Renal cortex interstitium (tissue), 11 donors: Measurements from ENCODE around the gene RASAL1. TPM values are rescaled to one million over a fixed set of nuclear protein-coding genes. Genes with fewer than 3 reads are reported as not detected.
"Not testable (repeated sequence)": the region's sequence is repeated elsewhere in the genome, so short reads cannot be mapped to it uniquely, and the experiment has no call there.

Experiments used
- DNase-seq, 11 donors: peaks; one replicate each; pipeline ENCODE4 v3.0.0-alpha.2; 2013; ENCODE audit warnings: low read depth in 9 of 11, low spot score in 4 of 11; ENCODE audit errors: extremely low read depth in 1 of 11
- polyA plus RNA-seq, 3 donors: library from polyadenylated mRNA; unstranded; fragments of 120-200 nt; gene quantifications; one replicate each; pipeline ENCODE4 v1.2.1, GENCODE V29; 2013; ENCODE audit not compliant: insufficient read length in 3 of 3

The RASAL1 gene
- polyA plus RNA-seq, 3 donors, result 6.3 to 27.3 (median 8.2) TPM

DNA sequence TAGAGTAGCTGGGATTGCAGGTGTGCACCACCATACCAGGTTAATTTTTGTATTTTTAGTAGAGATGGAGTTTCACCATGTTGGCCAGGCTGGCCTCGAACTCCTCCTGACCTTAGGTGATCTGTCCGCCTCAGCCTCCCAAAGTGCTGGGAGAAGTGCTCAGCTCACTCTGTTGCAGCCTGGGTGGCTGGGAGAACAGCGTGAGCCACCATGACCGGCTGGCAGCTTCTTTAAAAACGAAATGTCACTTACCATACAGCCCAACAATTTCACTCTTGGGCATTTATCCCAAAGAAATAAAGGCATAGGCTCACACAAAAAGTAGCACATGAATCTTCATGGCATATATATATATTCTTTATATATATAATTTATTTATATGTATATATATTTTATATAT lies 9.2 kb upstream of the RASAL1 start:
- no peak for DNase-seq

DNA sequence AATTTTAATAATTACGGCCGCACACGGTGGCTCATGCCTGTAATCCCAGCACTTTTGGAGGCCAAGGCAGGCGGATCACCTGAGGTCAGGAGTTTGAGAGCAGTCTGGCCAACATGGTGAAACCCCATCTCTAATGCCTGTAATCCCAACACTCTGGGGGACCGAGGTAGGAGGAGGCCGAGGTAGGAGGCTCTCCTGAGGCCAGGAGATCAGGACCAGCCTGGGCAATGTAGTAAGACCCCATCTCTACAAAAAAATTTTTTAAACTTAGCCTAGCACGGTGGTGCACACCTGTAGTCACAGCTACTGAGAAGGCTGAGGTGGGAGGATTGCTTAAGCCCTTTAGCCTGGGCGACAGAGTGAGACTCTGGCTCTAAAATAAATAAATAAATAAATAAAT lies 8.4 kb upstream of the RASAL1 start:
- DNase-seq, result no peak

DNA sequence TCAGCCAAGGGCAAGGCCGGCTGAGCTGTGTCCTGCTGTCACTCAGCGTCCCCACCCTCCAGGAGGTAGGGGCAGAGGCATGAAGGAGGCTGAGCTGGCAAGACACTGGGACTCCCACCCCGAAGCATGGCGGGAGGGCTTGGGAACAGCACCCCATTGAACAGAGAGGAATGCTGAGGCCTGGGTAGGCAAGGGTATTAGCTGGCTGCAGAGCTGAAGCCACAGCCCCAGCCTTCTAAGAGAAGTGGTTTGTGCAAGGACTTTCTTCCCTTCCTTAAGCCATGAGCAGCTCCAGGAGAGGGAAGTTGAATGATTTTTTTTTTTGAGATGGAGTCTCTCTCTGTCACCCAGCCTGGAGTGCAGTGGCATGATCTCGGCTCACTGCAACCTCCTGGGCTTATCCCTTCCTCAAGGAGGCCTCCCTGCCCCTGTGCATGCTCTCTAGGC lies 7.3 kb upstream of the RASAL1 start:
- no peak for DNase-seq

DNA sequence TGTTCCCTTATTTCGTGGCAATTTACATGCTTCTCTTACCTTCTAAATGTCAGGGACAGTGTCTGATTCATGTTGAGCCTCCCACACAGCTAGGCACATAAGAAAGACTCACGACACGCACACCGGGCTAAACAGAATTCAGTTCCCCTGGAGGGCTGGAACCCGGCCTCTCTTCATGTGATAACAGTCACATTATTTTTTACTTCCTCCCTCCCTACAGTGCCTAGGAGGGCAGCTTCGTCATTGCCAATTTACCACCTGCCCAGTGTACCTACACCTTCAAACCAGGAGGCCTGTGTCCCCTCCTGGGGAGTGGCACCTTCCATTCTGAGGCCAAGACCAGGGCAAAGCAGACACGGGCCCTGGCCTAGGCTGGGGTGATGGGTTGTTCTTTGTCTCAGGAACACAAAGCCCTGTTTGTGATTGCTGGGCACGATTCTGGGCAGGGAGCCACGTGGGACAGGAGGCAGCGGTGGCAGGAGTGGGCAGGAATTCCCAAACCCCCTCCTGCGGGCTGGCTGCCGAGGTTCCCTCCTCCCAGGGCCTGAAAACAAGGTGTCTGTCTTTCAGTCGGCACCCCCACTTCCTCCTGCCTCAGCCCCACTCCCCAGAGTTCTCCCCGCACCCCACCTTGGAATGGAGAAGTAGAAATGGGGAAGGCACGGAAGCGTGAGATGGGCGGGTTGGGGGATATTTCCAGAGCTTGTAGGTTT lies 6.8 kb upstream of the RASAL1 start:
- DNase-seq, result no peak

DNA sequence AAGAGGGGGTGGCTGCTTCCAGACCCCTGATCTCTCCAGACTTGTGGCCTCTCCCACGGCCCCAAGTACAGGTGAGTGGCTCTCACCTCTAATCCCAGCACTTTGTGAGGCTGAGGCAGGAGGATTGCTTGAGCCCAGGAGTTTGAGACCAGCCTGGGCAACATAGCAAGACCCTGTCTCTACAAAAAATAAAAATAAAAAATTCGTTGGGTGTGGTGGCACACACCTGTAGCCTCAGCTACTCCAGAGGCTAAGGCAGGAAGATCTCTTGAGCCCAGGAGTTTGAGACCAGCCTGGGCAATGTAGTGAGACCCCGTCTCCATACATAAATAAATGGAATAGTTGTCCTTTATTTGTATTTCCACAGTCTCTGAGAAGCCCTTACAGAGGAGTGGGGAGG lies 6.2 kb upstream of the RASAL1 start:
- DNase-seq, result not testable (repeated sequence)

DNA sequence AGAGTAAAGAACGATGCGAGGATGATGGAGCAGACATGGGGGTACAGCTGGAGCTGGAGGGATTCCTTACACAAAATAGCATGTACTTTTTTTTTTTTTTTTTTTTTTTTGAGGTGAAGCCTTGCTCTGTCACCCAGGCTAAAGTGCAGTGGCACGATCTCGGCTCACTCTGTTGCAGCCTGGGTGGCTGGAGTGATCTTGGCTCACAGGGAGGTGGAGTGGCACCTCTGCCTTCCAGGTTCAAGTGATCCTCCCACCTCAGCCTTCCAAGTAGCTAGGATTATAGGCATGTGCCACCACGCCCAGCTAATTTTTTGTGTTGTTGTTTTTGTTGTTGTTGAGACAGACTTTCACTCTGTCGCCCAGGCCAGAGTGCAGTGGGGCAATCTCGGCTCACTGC lies 5.1 kb upstream of the RASAL1 start:
- DNase-seq, result no peak

DNA sequence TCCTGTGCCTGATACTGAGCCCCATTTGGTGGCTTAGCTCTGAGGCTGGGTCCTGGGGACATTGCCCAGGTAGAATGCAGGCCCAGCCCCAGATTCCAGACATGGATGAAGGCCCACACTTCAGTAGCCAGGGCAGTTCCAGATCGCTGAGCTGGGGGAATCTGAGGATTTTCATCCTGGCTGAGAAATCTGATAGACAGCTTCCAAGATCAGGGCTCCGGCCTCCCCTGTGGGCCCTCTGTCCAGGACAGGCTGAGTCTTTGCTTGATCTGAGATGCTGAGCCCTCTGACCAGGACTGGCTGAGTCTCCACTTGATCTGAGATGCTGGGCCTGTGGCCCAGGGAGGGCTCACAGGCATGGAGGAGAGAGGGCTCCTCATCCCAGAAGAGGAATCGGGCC lies 3.3 kb upstream of the RASAL1 start:
- DNase-seq, result peak in 4 of 11 donors; percentile 35 to 73 (median 52)

DNA sequence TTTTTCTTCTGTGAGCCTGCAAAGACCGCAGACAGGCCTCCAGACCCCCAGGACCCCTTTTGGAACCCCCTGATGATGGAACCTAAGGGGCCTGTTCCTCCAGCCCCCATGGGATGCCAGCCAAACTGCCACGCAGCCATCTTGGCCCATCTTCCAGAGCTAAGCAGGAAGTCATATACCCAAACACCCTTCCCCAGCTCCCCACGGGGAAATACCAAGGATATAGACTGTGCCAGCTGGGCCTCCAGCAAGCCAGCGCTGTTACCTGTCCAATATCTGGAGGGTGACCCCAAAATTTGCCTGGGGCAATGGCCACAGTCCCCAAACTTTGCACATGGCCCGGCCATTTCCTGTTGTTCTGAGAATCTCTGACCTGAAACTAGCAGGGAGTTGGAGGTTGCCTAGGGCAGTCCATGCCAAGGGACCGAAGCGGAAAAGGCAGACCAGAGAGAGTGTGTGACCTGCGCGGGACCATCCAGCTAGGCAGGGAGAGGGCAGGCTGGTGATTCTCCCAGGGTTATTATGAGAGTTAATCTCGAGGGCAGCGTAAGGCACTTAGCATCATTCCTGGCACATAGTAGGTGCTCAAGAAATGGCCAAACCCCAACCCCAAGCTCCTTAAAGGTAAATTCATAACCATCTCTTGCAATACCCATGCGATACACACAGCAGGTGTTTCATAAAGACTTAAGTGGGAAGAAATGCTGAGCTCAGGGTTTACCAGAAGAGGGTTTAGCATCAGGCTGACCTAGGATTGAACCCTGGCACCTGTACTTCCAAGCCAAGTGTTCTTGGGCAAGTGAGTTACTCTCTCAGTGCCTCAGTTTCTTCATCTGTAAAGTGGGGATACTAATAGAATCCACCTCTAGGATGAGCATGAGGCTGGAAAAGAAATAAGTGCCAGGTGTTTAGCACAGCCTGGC lies 2.6 kb upstream of the RASAL1 start:
- DNase-seq, result no peak

DNA sequence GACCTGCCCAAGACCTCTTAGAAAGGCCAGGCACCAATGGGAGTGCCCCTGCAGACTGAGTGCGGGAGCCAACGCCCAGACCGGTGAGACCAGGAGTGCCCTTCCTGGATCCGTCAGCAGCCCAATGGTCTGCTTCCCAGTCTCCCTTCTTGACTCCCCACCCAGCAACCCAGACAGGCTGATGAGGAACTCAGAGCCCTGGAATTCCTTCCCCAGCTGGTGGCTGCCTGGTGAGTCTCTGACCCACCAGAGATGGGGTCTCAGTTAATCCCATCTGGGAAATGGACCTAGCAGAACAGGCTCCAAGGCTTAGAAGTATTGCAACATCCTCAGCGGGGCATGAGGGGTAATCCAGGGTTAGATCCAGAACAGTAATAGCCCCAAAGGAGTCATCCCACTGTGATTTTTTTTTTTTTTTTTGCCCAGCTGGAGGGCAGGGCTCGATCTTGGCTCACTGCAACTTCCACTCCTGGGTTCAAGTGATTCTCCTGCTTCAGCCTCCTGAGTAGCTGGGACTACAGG lies 1.5 kb upstream of the RASAL1 start:
- DNase-seq, result no peak

DNA sequence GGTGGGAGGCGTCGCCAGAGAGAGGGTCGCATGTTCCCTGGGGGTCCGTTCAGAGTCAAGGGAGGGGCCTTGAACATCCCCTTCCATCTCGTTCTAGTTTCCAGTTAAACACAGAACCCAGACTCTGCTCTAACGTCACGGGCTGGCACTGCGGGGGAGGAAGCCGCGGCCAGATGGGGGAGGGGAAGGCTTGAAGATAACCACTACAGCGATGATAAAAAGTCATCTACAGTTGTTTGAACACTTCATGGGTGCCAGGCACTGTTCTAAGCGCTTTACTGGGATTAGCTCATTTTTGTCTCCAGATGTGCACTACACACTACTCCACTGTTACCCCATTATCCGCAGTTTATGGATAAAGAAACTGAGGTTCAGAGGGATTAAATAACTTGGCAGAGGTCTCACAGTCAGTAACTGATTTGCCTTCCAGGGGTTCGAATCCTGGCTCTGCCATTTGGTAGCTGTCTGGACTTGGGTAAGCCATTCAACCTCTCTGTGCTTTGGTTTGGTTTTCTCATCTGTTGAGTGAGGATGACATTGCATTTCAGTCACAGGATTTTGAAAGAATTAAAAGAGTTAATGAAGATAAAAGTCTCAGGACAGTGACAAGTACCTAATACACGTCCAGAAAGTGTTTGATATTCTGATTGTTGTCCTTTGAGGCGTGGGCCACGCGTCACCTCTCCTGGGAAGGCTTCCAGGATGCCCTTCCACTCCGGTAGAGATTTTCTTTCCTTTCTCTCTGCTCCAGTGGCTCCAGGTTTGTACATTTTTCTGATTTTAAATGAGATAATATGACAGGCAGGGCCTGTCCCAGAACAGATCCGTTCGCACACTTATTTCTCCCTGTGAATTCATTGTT lies 798 bp upstream of the RASAL1 start:
- peak in 1 of 11 donors; percentile 29 for DNase-seq

DNA sequence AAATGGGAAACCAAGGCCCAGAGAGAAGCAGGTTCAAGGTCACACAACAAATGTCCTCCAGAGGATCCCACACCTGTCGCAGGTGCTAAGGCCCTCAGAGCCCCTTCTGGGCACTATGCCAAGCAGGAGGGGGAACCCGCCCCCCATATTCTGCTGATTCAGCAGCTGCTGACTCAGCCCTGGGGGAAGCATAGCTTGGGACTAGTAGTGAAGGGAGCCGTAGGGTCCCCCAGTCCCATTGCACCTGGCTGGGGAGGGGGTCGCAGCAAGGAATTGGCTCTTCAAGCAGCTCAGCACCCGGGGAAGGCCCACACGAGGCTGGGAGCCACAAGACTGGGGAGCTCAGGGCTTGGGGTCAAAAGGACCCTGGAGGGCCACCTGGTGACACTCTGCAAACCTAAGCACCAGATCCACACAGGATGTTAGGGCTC lies 1.0 kb downstream of the RASAL1 start:
- DNase-seq, result no peak

DNA sequence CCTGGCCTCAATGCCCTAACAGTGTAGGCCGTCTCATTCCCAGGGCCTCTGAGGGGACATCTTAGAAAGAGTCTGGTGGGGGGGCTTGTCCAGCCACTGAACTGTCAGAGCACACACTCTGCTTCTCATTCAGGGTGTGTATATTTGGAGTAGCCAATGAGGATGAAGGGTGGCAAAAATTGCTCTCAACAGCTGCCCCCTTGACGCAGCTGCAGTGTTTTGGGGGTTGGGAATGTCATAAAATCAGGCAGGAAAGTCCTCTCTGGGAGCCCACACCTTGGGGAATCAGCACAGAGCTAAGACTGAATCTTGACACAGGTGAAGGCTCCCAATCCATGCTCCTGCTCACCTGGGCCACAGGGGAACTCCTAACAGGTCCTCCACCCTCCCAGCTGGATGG lies 1.5 kb downstream of the RASAL1 start:
- DNase-seq, result no peak

DNA sequence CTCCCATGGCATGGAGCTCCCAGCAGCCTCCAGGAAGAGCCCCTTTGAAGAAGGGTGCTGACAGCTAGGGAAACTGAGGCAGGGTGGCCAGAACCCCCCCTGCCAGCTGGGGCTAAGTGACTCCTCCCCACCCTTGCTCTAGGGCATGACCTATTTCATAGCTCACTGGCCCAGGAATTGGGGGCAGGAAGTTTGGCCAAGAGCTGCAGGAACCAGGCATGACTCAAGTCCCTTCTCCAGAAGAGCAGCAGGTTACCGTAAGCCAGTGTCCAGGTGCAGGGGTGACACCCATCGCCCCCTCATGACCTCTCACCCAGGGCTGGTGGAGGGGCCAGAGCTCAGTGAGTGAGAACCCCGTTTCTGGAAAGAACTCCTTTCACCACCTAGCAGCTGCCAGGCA lies 1.9 kb downstream of the RASAL1 start:
- DNase-seq, result no peak

DNA sequence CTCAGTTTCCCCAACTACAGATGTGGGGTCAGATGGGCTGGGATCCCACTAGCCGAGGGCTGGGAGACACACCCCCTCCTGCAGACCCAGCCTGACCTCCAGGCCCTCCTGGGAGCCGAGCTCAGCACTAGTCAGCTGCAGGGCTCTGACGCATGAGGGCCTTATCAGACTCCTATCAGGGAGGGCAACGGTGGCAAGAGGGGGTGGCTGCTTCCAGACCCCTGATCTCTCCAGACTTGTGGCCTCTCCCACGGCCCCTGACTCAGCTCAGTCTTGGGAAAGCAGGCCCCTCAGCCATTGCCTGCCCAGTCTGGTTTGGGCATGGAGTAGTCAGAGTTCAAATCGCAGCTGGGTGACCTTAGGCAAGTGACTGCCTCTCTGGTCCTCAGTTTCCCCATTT lies 2.5 kb downstream of the RASAL1 start:
- DNase-seq, result no peak

DNA sequence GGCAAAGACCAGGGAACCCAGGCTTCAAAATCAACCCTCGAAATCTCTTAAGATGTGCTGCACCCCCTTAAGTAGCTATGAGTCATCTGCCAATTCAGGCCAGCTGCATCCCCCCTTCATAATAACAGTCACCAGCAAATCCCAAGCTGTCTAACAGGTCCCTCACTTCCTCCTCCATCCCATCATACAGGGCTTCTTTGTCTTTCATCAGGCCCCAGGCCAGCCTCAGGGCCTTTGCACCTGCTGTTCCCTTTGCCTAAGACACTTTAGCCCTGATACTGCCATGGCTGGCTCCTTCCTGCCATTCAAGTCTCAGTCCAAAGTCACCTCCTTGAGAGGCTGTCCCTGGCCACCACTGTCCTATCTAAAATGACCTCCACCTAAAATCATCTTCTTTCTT lies 4.0 kb downstream of the RASAL1 start:
- no peak for DNase-seq

DNA sequence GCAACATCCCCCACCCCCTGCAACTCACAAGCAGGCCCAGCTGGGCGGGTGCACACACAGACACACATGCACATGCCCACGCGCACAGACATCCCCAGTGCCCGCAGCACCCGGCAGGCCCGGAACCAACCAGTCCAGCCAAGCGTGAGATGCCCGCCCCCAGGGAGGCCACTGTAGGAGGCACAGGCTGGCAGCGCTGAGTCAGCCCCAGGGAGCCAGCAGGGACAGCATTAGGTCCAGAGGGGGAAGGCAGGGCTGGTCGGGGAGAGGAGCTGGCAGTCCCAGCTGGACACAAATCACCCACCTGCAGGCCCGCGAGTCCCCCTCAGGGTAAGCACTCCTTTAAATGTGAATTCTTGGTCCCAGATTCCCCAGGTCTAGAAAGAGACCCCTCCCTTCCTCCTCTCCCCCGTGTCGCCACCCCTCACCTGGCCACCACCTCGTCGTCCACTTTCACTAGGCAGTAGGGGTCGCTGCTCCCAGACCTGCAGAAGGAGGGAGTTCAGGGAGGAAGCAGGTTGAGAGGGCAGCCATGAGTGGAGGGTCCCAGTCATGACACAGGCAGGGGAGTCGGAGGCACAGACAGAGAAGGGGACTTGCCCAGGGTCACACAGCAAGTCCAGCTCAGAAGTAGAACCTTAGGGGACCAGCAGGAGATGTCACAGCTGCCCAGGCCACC lies 5.0 kb downstream of the RASAL1 start:
- DNase-seq, result peak in 1 of 11 donors; percentile 31

DNA sequence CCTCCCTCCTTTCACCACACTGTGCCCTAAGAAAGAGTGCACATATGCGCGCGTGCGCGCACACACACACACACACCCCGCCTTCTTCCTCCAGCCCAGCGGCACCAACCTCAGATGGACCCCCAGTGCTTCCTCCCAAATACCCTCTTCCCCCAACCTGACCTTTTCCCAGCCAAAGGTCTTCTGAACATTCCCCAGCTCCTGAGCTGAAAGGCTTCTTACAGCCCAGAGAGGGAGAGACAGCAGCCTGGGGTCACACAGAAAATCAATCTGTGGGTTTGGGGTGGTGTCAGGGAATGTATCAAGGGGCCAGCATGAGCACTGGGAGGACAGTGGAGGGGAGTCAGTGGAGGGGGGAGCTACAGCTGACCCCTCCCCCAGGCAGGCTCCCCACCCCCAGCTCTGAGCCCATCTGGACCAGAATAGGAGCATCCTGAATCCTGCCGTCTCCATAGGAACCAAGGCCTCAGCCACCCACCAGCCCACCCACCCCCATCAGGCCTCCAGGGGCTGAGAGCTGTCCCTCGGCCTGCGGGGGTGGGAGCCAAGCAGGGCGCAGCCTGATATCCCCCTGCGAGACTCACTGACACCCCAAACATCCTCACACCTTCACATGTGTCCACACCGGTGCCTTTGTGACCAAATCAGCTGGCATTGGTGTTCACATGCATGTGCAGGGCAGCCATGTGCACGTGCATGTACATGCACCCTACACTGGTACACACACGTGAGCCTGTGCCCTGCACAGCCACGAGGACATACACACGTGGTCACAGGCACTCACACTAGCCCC lies 5.7 kb downstream of the RASAL1 start:
- no peak for DNase-seq
